ENCODE measurements around the gene MYO10. TPM values are rescaled to one million over a fixed set of nuclear protein-coding genes. Genes with fewer than 3 reads are reported as not detected.

The MYO10 gene
- total and polyA plus RNA-seq, 2 experiments from 2014 or later, result 119 to 276 TPM

DNA sequence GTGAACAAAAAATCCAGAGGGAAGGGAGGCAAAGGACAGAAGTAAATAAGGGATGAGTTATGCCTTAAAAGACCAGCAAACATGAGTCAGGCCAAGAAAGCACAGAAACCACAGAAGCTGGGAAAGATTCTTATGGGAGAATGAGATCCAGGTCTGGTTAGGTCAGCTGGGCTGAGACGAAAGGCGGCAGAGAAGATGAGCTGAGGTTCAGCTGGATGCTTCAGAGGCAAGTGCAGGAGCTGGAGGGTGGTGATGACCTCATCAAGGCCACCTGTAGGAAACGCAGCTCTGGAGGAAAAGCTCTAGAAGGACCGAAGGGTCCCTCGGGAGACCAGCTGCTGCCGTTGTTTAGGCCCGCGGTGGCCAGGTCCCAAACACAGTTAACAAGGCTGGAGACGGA is 152.0 kb downstream of the MYO10 start (continued):
- TF ChIP-seq, protein P1, sequence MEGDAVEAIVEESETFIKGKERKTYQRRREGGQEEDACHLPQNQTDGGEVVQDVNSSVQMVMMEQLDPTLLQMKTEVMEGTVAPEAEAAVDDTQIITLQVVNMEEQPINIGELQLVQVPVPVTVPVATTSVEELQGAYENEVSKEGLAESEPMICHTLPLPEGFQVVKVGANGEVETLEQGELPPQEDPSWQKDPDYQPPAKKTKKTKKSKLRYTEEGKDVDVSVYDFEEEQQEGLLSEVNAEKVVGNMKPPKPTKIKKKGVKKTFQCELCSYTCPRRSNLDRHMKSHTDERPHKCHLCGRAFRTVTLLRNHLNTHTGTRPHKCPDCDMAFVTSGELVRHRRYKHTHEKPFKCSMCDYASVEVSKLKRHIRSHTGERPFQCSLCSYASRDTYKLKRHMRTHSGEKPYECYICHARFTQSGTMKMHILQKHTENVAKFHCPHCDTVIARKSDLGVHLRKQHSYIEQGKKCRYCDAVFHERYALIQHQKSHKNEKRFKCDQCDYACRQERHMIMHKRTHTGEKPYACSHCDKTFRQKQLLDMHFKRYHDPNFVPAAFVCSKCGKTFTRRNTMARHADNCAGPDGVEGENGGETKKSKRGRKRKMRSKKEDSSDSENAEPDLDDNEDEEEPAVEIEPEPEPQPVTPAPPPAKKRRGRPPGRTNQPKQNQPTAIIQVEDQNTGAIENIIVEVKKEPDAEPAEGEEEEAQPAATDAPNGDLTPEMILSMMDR (conservative IDR thresholded peaks at IDR 0.05; ENCODE audit: low read depth in 2 of 2), result no peak
- TF ChIP-seq STAT1 (IDR thresholded peaks at IDR 0.05; ENCODE audit: unreplicated experiment) (no peak), CREB1 (CRISPR knock-in tag; IDR thresholded peaks at IDR 0.05; ENCODE audit: low read depth) (no peak), EZH2 (IDR thresholded peaks at IDR 0.05; ENCODE audit: low read depth, unreplicated experiment) (no peak), NANOG (IDR thresholded peaks at IDR 0.05; ENCODE audit: borderline replicate concordance) (no peak)
- TF ChIP-seq, protein P2, sequence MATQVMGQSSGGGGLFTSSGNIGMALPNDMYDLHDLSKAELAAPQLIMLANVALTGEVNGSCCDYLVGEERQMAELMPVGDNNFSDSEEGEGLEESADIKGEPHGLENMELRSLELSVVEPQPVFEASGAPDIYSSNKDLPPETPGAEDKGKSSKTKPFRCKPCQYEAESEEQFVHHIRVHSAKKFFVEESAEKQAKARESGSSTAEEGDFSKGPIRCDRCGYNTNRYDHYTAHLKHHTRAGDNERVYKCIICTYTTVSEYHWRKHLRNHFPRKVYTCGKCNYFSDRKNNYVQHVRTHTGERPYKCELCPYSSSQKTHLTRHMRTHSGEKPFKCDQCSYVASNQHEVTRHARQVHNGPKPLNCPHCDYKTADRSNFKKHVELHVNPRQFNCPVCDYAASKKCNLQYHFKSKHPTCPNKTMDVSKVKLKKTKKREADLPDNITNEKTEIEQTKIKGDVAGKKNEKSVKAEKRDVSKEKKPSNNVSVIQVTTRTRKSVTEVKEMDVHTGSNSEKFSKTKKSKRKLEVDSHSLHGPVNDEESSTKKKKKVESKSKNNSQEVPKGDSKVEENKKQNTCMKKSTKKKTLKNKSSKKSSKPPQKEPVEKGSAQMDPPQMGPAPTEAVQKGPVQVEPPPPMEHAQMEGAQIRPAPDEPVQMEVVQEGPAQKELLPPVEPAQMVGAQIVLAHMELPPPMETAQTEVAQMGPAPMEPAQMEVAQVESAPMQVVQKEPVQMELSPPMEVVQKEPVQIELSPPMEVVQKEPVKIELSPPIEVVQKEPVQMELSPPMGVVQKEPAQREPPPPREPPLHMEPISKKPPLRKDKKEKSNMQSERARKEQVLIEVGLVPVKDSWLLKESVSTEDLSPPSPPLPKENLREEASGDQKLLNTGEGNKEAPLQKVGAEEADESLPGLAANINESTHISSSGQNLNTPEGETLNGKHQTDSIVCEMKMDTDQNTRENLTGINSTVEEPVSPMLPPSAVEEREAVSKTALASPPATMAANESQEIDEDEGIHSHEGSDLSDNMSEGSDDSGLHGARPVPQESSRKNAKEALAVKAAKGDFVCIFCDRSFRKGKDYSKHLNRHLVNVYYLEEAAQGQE (IDR thresholded peaks at IDR 0.05; ENCODE audit: unreplicated experiment), result no peak
- TF ChIP-seq, protein P3, sequence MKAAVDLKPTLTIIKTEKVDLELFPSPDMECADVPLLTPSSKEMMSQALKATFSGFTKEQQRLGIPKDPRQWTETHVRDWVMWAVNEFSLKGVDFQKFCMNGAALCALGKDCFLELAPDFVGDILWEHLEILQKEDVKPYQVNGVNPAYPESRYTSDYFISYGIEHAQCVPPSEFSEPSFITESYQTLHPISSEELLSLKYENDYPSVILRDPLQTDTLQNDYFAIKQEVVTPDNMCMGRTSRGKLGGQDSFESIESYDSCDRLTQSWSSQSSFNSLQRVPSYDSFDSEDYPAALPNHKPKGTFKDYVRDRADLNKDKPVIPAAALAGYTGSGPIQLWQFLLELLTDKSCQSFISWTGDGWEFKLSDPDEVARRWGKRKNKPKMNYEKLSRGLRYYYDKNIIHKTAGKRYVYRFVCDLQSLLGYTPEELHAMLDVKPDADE (IDR thresholded peaks at IDR 0.05), result no peak

DNA sequence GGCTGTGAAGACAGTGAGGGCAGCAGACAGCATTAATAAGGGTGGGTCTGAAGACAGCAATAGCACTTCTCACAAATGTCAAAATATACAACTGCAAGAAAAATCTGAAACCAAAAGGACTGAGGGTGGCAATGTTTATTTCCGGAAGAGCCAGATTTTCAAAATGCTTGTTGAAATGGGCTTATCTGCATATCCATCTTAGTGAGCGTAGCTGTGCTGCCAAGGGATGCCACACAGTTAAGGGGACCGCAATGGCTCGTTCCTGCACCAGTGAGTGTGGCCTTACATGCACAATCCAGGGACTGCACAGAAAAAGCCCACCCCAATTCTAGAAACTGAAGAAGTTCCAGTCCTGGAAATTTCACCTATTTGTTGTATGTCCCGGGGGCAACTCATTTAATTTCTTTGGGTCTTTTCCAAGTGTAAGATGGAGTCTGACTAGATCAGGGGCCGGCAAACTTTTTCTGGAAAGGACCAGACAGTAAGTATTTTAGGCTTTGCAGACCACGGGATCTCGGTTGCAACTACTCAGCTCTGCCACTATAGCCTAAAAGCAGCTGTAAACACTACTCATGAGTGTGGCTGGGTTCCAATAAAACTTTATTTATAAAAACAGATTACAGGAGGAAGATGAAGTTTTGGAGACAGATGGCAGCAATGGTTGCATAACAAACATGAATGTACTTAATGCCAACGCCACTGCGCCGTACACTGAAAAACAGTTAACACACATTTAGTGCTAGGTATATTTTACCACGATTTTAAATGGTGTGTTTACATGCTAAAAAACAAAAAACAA is 154.1 kb downstream of the MYO10 start:
- ATAC-seq (no peak), DNase-seq (ENCODE audit: low spot score) (no peak)
- H3K4me3 ChIP-seq, result no peak overlapping the region
- H3K27me3 ChIP-seq (ENCODE audit: insufficient read depth), result no peaks in the 10 kb centered on the region
- no peaks in the 10 kb centered on the region for H3K36me3 ChIP-seq (ENCODE audit: insufficient read depth)
- H3K4me2 ChIP-seq, result no peak overlapping the region
- H3K27me3 Mint-ChIP-seq (ENCODE audit: insufficient read depth, low read depth, poor library complexity), result no peaks in the 10 kb centered on the region
- H3K27ac ChIP-seq (ENCODE audit: low read depth), result 0 out of 2 replicates have a peak overlapping the region, but pooled peaks have one; percentile 14
- no peak overlapping the region for H3K4me3 Mint-ChIP-seq
- H3K36me3 Mint-ChIP-seq (ENCODE audit: low read depth), result peaks cover 22% of the 10 kb centered on the region
- no peaks in the 10 kb centered on the region for H3K9me3 Mint-ChIP-seq
- no peak overlapping the region for H2AFZ ChIP-seq
- H3F3A ChIP-seq (replicated peaks; ENCODE audit: low read depth), result 0 out of 2 replicates have a peak, but pooled peaks cover 3% of the 10 kb centered on the region
- H3K4me1 ChIP-seq (ENCODE audit: insufficient read depth), result peaks cover 6% of the 10 kb centered on the region; the same call in 1 of the 2 replicates
- H3K27ac Mint-ChIP-seq, result no peak overlapping the region
- peaks cover 16% of the 10 kb centered on the region; the same call in 1 of the 2 replicates for H3K79me2 ChIP-seq (replicated peaks; ENCODE audit: insufficient read depth)
- H3K9me2 ChIP-seq (ENCODE audit: insufficient read depth), result no peaks in the 10 kb centered on the region
- H3K4me1 Mint-ChIP-seq, result peaks cover 27% of the 10 kb centered on the region
- H4K20me1 ChIP-seq (replicated peaks; ENCODE audit: insufficient read depth), result no peaks in the 10 kb centered on the region
- TF ChIP-seq, protein P3 (IDR thresholded peaks at IDR 0.05), result no peak
- no peak for TF ChIP-seq JUNB (IDR thresholded peaks at IDR 0.05; ENCODE audit: unreplicated experiment)
- TF ChIP-seq, protein P4, sequence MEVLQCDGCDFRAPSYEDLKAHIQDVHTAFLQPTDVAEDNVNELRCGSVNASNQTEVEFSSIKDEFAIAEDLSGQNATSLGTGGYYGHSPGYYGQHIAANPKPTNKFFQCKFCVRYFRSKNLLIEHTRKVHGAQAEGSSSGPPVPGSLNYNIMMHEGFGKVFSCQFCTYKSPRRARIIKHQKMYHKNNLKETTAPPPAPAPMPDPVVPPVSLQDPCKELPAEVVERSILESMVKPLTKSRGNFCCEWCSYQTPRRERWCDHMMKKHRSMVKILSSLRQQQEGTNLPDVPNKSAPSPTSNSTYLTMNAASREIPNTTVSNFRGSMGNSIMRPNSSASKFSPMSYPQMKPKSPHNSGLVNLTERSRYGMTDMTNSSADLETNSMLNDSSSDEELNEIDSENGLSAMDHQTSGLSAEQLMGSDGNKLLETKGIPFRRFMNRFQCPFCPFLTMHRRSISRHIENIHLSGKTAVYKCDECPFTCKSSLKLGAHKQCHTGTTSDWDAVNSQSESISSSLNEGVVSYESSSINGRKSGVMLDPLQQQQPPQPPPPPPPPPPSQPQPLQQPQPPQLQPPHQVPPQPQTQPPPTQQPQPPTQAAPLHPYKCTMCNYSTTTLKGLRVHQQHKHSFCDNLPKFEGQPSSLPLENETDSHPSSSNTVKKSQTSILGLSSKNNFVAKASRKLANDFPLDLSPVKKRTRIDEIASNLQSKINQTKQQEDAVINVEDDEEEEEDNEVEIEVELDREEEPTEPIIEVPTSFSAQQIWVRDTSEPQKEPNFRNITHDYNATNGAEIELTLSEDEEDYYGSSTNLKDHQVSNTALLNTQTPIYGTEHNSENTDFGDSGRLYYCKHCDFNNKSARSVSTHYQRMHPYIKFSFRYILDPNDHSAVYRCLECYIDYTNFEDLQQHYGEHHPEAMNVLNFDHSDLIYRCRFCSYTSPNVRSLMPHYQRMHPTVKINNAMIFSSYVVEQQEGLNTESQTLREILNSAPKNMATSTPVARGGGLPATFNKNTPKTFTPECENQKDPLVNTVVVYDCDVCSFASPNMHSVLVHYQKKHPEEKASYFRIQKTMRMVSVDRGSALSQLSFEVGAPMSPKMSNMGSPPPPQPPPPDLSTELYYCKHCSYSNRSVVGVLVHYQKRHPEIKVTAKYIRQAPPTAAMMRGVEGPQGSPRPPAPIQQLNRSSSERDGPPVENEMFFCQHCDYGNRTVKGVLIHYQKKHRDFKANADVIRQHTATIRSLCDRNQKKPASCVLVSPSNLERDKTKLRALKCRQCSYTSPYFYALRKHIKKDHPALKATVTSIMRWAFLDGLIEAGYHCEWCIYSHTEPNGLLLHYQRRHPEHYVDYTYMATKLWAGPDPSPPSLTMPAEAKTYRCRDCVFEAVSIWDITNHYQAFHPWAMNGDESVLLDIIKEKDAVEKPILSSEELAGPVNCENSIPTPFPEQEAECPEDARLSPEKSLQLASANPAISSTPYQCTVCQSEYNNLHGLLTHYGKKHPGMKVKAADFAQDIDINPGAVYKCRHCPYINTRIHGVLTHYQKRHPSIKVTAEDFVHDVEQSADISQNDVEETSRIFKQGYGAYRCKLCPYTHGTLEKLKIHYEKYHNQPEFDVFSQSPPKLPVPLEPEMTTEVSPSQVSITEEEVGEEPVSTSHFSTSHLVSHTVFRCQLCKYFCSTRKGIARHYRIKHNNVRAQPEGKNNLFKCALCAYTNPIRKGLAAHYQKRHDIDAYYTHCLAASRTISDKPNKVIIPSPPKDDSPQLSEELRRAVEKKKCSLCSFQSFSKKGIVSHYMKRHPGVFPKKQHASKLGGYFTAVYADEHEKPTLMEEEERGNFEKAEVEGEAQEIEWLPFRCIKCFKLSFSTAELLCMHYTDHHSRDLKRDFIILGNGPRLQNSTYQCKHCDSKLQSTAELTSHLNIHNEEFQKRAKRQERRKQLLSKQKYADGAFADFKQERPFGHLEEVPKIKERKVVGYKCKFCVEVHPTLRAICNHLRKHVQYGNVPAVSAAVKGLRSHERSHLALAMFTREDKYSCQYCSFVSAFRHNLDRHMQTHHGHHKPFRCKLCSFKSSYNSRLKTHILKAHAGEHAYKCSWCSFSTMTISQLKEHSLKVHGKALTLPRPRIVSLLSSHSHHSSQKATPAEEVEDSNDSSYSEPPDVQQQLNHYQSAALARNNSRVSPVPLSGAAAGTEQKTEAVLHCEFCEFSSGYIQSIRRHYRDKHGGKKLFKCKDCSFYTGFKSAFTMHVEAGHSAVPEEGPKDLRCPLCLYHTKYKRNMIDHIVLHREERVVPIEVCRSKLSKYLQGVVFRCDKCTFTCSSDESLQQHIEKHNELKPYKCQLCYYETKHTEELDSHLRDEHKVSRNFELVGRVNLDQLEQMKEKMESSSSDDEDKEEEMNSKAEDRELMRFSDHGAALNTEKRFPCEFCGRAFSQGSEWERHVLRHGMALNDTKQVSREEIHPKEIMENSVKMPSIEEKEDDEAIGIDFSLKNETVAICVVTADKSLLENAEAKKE (CRISPR knock-in tag; IDR thresholded peaks at IDR 0.05), result no peak

Data from GM23338 (cell line).